ENCODE results near the gene BLID.

Gene BLID

DNA sequence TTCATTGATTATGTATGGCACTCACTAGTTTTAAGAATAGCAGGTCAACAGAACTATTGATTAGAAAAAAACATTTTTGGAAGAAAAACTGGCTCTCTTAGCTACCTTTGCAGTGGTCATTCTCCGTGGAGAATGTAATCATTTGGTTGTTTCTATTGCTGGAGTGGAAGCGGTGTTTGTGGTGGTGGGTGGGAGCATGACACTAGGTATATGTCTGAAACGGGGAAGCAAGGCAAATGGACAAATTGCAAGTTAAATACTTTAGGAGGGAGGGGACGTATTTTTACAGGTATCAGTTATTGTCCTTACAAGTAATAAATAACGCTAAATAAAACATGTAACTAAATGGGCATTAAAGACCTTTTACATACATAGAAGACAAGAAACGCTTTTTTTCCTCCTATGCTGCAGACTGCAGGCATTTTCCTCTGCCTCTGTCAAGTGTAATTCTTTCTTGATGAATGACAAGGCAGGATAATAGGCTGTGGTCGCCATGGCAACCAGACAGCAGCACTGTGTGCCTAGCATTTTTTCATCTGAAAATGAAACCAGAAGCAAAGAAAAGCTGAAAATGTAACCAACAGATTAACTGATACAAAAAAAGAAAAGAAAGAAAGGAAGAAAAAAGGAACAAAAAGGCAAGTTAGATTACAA is 46.2 kb downstream of the BLID start:
- H3K4me3 ChIP-seq (ENCODE audit: low read depth, low read length) = no peak overlapping the region
- TF ChIP-seq, protein P1, sequence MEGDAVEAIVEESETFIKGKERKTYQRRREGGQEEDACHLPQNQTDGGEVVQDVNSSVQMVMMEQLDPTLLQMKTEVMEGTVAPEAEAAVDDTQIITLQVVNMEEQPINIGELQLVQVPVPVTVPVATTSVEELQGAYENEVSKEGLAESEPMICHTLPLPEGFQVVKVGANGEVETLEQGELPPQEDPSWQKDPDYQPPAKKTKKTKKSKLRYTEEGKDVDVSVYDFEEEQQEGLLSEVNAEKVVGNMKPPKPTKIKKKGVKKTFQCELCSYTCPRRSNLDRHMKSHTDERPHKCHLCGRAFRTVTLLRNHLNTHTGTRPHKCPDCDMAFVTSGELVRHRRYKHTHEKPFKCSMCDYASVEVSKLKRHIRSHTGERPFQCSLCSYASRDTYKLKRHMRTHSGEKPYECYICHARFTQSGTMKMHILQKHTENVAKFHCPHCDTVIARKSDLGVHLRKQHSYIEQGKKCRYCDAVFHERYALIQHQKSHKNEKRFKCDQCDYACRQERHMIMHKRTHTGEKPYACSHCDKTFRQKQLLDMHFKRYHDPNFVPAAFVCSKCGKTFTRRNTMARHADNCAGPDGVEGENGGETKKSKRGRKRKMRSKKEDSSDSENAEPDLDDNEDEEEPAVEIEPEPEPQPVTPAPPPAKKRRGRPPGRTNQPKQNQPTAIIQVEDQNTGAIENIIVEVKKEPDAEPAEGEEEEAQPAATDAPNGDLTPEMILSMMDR (IDR thresholded peaks at IDR 0.05; ENCODE audit: low read depth, low read length, missing control alignments) = no peak
- no peak for DNase-seq (ENCODE audit: low read depth)

DNA sequence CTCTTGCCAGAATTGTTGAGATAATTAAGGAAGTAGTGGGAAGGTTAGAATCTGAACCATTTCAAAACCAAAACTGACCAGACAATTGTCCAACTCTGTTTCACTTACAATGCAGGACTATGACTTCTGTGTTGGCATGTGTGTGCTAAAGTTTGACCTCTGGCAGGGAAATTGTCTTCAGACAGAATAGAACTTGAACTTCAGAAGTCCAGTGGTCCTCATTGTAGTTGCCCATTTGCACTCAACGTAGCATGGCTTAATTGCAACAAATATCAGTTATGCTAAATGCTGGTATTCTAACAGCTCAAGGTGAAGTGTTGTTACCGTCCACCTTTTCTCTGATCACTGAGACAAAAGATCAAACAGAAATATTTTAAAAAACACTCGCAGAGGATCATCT is 47.2 kb downstream of the BLID start:
- no peak for DNase-seq (ENCODE audit: low read depth)
- TF ChIP-seq, protein P1 (IDR thresholded peaks at IDR 0.05; ENCODE audit: low read depth, low read length, missing control alignments) = no peak
- H3K4me3 ChIP-seq (ENCODE audit: low read depth, low read length) = no peak overlapping the region

DNA sequence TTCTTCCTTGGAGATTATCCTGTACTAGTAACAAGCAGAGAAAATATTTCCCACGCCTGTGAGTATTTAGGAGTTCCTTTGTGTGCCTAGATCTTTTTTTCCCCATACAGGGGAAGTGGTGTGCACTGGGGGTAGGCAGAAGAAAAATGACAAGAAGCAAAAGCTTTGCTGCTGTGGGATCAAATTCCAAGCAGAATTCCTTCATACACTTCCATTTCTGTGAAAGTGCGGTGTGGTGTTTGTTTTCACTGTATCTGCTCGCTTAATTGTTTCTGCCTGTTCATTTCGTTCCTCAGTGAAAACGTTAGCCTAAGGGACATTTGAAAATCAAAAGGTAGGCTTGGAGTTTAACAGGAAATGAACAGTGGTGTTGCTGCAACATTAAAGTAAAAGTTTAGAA is 47.9 kb downstream of the BLID start:
- TF ChIP-seq, protein P1 (IDR thresholded peaks at IDR 0.05; ENCODE audit: low read depth, low read length, missing control alignments) = no peak
- DNase-seq (ENCODE audit: low read depth) = no peak
- H3K4me3 ChIP-seq (ENCODE audit: low read depth, low read length) = no peak overlapping the region
